Nasal cavity respiratory epithelium epithelial cell of viscerocranial mucosa (primary cell): ENCODE data around the gene NFE2L1. TPM values are rescaled to one million over a fixed set of nuclear protein-coding genes. Genes with fewer than 3 reads are reported as not detected.

ENCODE experiments used
- total RNA-seq: library from RNA; depleted of rRNA; stranded (reverse); fragments of >200 nt; gene quantifications from 2 replicates; pipeline ENCODE4 v1.2.3, GENCODE V29; 2014

Gene NFE2L1
- 192 and 486 TPM in 2 replicates for total RNA-seq

GRCh38 chr17:48047741-48048383 is at the start of gene NFE2L1:
TSS of gene NFE2L1 (plus strand) at chr17:48048359. CDS start at chr17:48051119, 2,760 bp downstream.

GRCh38 chr17:48037036-48037837 is 10.9 kb upstream of the NFE2L1 start, which contains the start of gene COPZ2:
TSS of gene COPZ2 (minus strand) at chr17:48037797. CDS start at chr17:48037777, 20 bp downstream.

GRCh38 chr17:48101012-48101720 is 53.0 kb downstream of the NFE2L1 start, which contains the start of gene CBX1:
TSS of gene CBX1 (minus strand) at chr17:48101478. CDS start at chr17:48077004, 24,474 bp downstream.

GRCh38 chr17:48107137-48108055 is 59.2 kb downstream of the NFE2L1 start, which contains the start of gene SNX11:
TSS of gene SNX11 (plus strand) at chr17:48107766. CDS start at chr17:48112044, 4,278 bp downstream.

Other genes starting within 250 kb of the NFE2L1 start
- gene OSBPL7, start 226.6 kb upstream of the NFE2L1 start, total RNA-seq = 0.68 and 5.2 TPM in 2 replicates
- gene MRPL10, start 216.8 kb upstream of the NFE2L1 start, total RNA-seq = 13.7 and 20.3 TPM in 2 replicates
- gene LRRC46, start 216.7 kb upstream of the NFE2L1 start, total RNA-seq = 0.07 TPM in 1 of 2 replicates, not detected in the other
- 21.7 and 22.2 TPM in 2 replicates for gene SCRN2, start 207.1 kb upstream of the NFE2L1 start, total RNA-seq
- 1.3 and 3.8 TPM in 2 replicates for gene SP6, start 197.2 kb upstream of the NFE2L1 start, total RNA-seq
- gene SP2, start 152.1 kb upstream of the NFE2L1 start, total RNA-seq = 1.4 and 3.4 TPM in 2 replicates
- gene PNPO, start 106.8 kb upstream of the NFE2L1 start, total RNA-seq = 36.2 and 41.0 TPM in 2 replicates
- gene PRR15L, start 90.5 kb upstream of the NFE2L1 start, total RNA-seq = 0.34 and 4.5 TPM in 2 replicates
- gene CDK5RAP3, start 77.2 kb upstream of the NFE2L1 start, total RNA-seq = 59.9 and 74.8 TPM in 2 replicates
- gene COPZ2, start 10.6 kb upstream of the NFE2L1 start, total RNA-seq = 9.6 and 10.3 TPM in 2 replicates
- 28.7 and 41.9 TPM in 2 replicates for gene CBX1, start 53.1 kb downstream of the NFE2L1 start, total RNA-seq
- gene SNX11, start 59.4 kb downstream of the NFE2L1 start, total RNA-seq = 18.1 and 18.8 TPM in 2 replicates